Endodermal cell (in vitro differentiated cells): ENCODE measurements around the gene PPP2R5C. TPM values are rescaled to one million over a fixed set of nuclear protein-coding genes. Genes with fewer than 3 reads are reported as not detected.

Experiments
- DNase-seq: peaks from one replicate; pipeline ENCODE4 v3.0.0-alpha.2; 2017
- H3K27ac ChIP-seq: 2 replicates; pipeline ENCODE4 v1.5.1; 2013; ENCODE audit warnings: mild to moderate bottlenecking, low read depth, low read length, moderate library complexity
- H3K27me3 ChIP-seq: 2 replicates; pipeline ENCODE4 v1.6.1; 2013; ENCODE audit warnings: mild to moderate bottlenecking, low read length, moderate library complexity; ENCODE audit not compliant: insufficient read depth, control insufficient read depth, poor library complexity, severe bottlenecking
- H3K36me3 ChIP-seq: 2 replicates; pipeline ENCODE4 v1.7.0; 2013; ENCODE audit warnings: mild to moderate bottlenecking, low read length, moderate library complexity; ENCODE audit not compliant: control insufficient read depth, insufficient read depth
- H3K4me1 ChIP-seq: one replicate; pipeline ENCODE4 v1.7.0; 2013; ENCODE audit warnings: low read length; ENCODE audit not compliant: control insufficient read depth, insufficient read depth
- H3K4me3 ChIP-seq: 2 replicates; pipeline ENCODE4 v1.5.1; 2013; ENCODE audit warnings: mild to moderate bottlenecking, low read length, moderate library complexity
- H3K9ac ChIP-seq: 2 replicates; pipeline ENCODE4 v1.6.1; 2013; ENCODE audit warnings: mild to moderate bottlenecking, low read length, moderate library complexity; ENCODE audit not compliant: poor library complexity, severe bottlenecking; ENCODE audit errors: extremely low read depth
- H3K9me3 ChIP-seq: 2 replicates; pipeline ENCODE4 v1.6.1; 2013; ENCODE audit warnings: mild to moderate bottlenecking, low read length, moderate library complexity; ENCODE audit not compliant: control insufficient read depth
- H3K27ac Mint-ChIP-seq: 2 replicates; pipeline ENCODE4 v1.8.0; 2020; ENCODE audit warnings: mixed read lengths
- H3K27me3 Mint-ChIP-seq: 2 replicates; pipeline ENCODE4 v1.8.0; 2021; ENCODE audit warnings: mild to moderate bottlenecking, mixed read lengths; ENCODE audit not compliant: insufficient read depth
- H3K36me3 Mint-ChIP-seq: 2 replicates; pipeline ENCODE4 v1.8.0; 2020; ENCODE audit warnings: low read depth, mixed read lengths
- H3K4me1 Mint-ChIP-seq: 2 replicates; pipeline ENCODE4 v1.8.0; 2020; ENCODE audit warnings: mixed read lengths
- H3K4me3 Mint-ChIP-seq: 2 replicates; pipeline ENCODE4 v1.8.0; 2020; ENCODE audit warnings: mild to moderate bottlenecking, moderate library complexity, mixed read lengths
- H3K9me3 Mint-ChIP-seq: 2 replicates; pipeline ENCODE4 v1.8.0; 2020; ENCODE audit warnings: mild to moderate bottlenecking, mixed read lengths
- CTCF ChIP-seq: fragments of 200-600 bp; sonication (generic); conservative IDR thresholded peaks from 2 replicates; pipeline ENCODE4 v1.5.0; 2021; ENCODE audit warnings: antibody characterized with exemption, mild to moderate bottlenecking
- WGBS, 2 experiments: methylation state at CpG; one replicate each; pipeline versions ENCODE4 v1.1.5 to v1.1.7; 2013; ENCODE audit warnings: missing lambda C conversion rate in 2 of 2, mixed read lengths in 1 of 2; ENCODE audit not compliant: insufficient coverage in 1 of 2, insufficient read length in 1 of 2; 5-methylcytosine and 5-hydroxymethylcytosine counted together
- total RNA-seq, 2 donors: library from RNA; stranded (reverse); fragmentation: NEBNext Ultra II Directional in 1 of 2; extraction: Animal tissue kit (Norgen Biotek cat#: 25700) in 1 of 2; gene quantifications; 2 replicates in 1 of 2; 3 replicates in 1 of 2; pipeline ENCODE4 v1.2.1, GENCODE V29; 2021

Gene PPP2R5C
- total RNA-seq, 2 donors from 2014 or later = 116 to 117 TPM

GRCh38 chr14:101719045-101719645 is 42.4 kb upstream of the PPP2R5C start:
- Histone ChIP-seq H3K27ac (no peak overlapping the region), H3K9me3 (peaks cover 3% of the 10 kb centered on the region), H3K9ac (no peak overlapping the region), H3K4me3 (no peak overlapping the region), H3K27me3 (no peaks in the 10 kb centered on the region), H3K36me3 (no peaks in the 10 kb centered on the region), H3K4me1 (no peaks in the 10 kb centered on the region)
- Mint-ChIP-seq H3K27me3 (peaks cover 11% of the 10 kb centered on the region), H3K4me1 (peaks cover 3% of the 10 kb centered on the region), H3K36me3 (no peaks in the 10 kb centered on the region), H3K9me3 (peaks cover 11% of the 10 kb centered on the region), H3K27ac (no peak overlapping the region), H3K4me3 (no peak overlapping the region)
- 93 to 95% methylated on average over 9 to 10 of the region's 10 CpGs for WGBS, 2 experiments
- no peak for TF ChIP-seq CTCF
- peak; percentile 44 for DNase-seq

- H3K4me1 Mint-ChIP-seq = peaks cover 3% of the 10 kb centered on the region
- Histone ChIP-seq H3K27me3 (no peaks in the 10 kb centered on the region), H3K9me3 (no peaks in the 10 kb centered on the region), H3K27ac (no peak overlapping the region), H3K36me3 (no peaks in the 10 kb centered on the region), H3K4me1 (no peaks in the 10 kb centered on the region), H3K9ac (no peak overlapping the region), H3K4me3 (no peak overlapping the region)
- peak; percentile 54 for TF ChIP-seq CTCF
- WGBS, 2 experiments = 72 to 73% methylated on average over 4 to 8 of the region's 8 CpGs
- DNase-seq = peak; percentile 77
- H3K9me3 Mint-ChIP-seq = peaks cover 6% of the 10 kb centered on the region
- no peak overlapping the region for H3K27ac Mint-ChIP-seq
- H3K36me3 Mint-ChIP-seq = no peaks in the 10 kb centered on the region
- peaks cover 9% of the 10 kb centered on the region for H3K27me3 Mint-ChIP-seq
- H3K4me3 Mint-ChIP-seq = no peak overlapping the region
Observed at GRCh38 chr14:101719708-101720107, 41.8 kb upstream of the PPP2R5C start.

- peaks cover 6% of the 10 kb centered on the region for H3K9me3 Mint-ChIP-seq
- H3K9me3 ChIP-seq = no peaks in the 10 kb centered on the region
- H3K4me3 ChIP-seq = no peak overlapping the region
- no peak overlapping the region for H3K27ac Mint-ChIP-seq
- no peaks in the 10 kb centered on the region for H3K4me1 ChIP-seq
- no peaks in the 10 kb centered on the region for H3K27me3 ChIP-seq
- DNase-seq = peak; percentile 48
- H3K36me3 Mint-ChIP-seq = no peaks in the 10 kb centered on the region
- H3K9ac ChIP-seq = no peak overlapping the region
- H3K27ac ChIP-seq = no peak overlapping the region
- no peak overlapping the region for H3K4me3 Mint-ChIP-seq
- TF ChIP-seq CTCF = no peak
- H3K36me3 ChIP-seq = no peaks in the 10 kb centered on the region
- H3K4me1 Mint-ChIP-seq = peaks cover 3% of the 10 kb centered on the region
- 93% methylated on average over 5 of the region's 5 CpGs; no CpG with 5 or more reads in 1 of the 2 experiments for WGBS, 2 experiments
- peaks cover 9% of the 10 kb centered on the region for H3K27me3 Mint-ChIP-seq
Observed at GRCh38 chr14:101721111-101721510, 40.4 kb upstream of the PPP2R5C start.
